ENCODE measurements around the gene SLC17A1.

DNA sequence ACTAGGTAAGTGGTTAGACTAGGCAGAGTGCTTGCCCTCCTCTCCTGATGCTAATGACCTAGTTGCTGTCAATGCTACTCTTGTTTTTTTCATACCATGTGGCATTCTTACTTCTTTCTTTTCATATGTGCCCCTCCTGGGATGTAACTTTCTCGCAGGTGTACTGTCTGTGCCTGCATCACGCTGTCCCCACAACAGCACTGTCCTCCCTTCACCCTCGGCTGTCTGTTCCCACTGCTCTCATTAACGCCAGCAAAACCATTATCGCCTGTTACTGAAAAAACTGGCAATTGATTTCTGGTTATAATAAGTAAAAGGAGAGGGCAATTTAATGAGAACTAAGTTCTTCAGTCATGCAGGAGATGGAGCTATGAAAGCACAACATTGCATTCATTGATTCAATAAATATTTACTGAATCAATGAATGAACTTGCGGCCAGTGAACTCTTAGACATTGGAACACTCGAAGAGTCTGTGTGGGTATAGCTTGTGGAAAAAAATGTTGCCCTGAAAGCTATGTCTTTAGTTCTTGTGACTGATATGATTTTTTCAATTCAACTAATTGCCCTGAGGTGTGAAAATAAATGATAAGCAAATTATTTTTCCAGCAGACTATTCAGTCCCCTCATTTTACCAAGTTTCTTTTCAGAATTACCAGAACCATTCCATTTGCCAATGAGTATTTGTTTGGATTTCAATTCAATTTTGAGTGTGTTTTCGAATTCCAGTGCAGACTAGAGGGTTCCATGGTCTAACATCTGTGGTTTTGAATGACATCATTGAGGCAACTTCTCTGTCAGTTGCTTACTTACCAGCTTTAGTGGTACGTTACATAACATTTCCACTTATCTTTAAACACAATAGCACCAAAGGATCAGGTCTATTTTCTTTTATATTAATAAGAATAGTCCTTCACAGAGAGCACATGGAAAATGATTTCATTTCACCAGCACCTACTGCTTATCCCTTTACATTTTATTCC is 75.2 kb downstream of the SLC17A1 start:
- TF ChIP-seq, protein P1, sequence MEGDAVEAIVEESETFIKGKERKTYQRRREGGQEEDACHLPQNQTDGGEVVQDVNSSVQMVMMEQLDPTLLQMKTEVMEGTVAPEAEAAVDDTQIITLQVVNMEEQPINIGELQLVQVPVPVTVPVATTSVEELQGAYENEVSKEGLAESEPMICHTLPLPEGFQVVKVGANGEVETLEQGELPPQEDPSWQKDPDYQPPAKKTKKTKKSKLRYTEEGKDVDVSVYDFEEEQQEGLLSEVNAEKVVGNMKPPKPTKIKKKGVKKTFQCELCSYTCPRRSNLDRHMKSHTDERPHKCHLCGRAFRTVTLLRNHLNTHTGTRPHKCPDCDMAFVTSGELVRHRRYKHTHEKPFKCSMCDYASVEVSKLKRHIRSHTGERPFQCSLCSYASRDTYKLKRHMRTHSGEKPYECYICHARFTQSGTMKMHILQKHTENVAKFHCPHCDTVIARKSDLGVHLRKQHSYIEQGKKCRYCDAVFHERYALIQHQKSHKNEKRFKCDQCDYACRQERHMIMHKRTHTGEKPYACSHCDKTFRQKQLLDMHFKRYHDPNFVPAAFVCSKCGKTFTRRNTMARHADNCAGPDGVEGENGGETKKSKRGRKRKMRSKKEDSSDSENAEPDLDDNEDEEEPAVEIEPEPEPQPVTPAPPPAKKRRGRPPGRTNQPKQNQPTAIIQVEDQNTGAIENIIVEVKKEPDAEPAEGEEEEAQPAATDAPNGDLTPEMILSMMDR (IDR thresholded peaks at IDR 0.05; ENCODE audit: low read depth, low read length, missing input control): no peak
- peak; percentile 91 for TF ChIP-seq SP1 (IDR thresholded peaks at IDR 0.05)
- TF ChIP-seq, protein P2, sequence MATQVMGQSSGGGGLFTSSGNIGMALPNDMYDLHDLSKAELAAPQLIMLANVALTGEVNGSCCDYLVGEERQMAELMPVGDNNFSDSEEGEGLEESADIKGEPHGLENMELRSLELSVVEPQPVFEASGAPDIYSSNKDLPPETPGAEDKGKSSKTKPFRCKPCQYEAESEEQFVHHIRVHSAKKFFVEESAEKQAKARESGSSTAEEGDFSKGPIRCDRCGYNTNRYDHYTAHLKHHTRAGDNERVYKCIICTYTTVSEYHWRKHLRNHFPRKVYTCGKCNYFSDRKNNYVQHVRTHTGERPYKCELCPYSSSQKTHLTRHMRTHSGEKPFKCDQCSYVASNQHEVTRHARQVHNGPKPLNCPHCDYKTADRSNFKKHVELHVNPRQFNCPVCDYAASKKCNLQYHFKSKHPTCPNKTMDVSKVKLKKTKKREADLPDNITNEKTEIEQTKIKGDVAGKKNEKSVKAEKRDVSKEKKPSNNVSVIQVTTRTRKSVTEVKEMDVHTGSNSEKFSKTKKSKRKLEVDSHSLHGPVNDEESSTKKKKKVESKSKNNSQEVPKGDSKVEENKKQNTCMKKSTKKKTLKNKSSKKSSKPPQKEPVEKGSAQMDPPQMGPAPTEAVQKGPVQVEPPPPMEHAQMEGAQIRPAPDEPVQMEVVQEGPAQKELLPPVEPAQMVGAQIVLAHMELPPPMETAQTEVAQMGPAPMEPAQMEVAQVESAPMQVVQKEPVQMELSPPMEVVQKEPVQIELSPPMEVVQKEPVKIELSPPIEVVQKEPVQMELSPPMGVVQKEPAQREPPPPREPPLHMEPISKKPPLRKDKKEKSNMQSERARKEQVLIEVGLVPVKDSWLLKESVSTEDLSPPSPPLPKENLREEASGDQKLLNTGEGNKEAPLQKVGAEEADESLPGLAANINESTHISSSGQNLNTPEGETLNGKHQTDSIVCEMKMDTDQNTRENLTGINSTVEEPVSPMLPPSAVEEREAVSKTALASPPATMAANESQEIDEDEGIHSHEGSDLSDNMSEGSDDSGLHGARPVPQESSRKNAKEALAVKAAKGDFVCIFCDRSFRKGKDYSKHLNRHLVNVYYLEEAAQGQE (IDR thresholded peaks at IDR 0.05): peak; percentile 83
- TF ChIP-seq JUND (IDR thresholded peaks at IDR 0.05): peak; percentile 68 to 88
- peak; percentile 76 for TF ChIP-seq FOXA2 (IDR thresholded peaks at IDR 0.05)
- TF ChIP-seq RXRA (IDR thresholded peaks at IDR 0.05): peak; percentile 100
- TF ChIP-seq YY1 (IDR thresholded peaks at IDR 0.05): peak; percentile 57
- TF ChIP-seq, protein P3, sequence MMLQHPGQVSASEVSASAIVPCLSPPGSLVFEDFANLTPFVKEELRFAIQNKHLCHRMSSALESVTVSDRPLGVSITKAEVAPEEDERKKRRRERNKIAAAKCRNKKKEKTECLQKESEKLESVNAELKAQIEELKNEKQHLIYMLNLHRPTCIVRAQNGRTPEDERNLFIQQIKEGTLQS (IDR thresholded peaks at IDR 0.05): no peak
- peak; percentile 47 for TF ChIP-seq TAF1 (conservative IDR thresholded peaks at IDR 0.05)
- TF ChIP-seq, protein P4, sequence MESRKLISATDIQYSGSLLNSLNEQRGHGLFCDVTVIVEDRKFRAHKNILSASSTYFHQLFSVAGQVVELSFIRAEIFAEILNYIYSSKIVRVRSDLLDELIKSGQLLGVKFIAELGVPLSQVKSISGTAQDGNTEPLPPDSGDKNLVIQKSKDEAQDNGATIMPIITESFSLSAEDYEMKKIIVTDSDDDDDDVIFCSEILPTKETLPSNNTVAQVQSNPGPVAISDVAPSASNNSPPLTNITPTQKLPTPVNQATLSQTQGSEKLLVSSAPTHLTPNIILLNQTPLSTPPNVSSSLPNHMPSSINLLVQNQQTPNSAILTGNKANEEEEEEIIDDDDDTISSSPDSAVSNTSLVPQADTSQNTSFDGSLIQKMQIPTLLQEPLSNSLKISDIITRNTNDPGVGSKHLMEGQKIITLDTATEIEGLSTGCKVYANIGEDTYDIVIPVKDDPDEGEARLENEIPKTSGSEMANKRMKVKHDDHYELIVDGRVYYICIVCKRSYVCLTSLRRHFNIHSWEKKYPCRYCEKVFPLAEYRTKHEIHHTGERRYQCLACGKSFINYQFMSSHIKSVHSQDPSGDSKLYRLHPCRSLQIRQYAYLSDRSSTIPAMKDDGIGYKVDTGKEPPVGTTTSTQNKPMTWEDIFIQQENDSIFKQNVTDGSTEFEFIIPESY (IDR thresholded peaks at IDR 0.05): peak; percentile 62
- TF ChIP-seq RAD21 (IDR thresholded peaks at IDR 0.05): peak; percentile 56 to 58
- TF ChIP-seq, protein P5, sequence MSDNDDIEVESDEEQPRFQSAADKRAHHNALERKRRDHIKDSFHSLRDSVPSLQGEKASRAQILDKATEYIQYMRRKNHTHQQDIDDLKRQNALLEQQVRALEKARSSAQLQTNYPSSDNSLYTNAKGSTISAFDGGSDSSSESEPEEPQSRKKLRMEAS (IDR thresholded peaks at IDR 0.05): peak; percentile 52

All from liver (tissue), 3 donors.